Thyroid gland (tissue), 4 donors: ENCODE results near the gene PSRC1. TPM values are rescaled to one million over a fixed set of nuclear protein-coding genes. Genes with fewer than 3 reads are reported as not detected.

Experiments used
- DNase-seq, 2 donors: peaks; one replicate each; pipeline ENCODE4 v3.0.0-alpha.2; 2019
- H3K27ac ChIP-seq, 3 donors: fragments of 200-600 bp; sonication (generic); 1 replicate in 2 of 3; 2 replicates in 1 of 3; pipeline ENCODE4 v1.5.1; 2016 to 2019; ENCODE audit warnings: mild to moderate bottlenecking in 1 of 3, moderate library complexity in 1 of 3
- H3K27me3 ChIP-seq: fragments of 200-600 bp; sonication (generic); one replicate; pipeline ENCODE4 v1.5.1; 2019
- H3K36me3 ChIP-seq, 2 donors: fragments of 200-600 bp; sonication (generic); one replicate each; pipeline ENCODE4 v1.5.1; 2016 to 2019
- H3K4me1 ChIP-seq, 2 donors: fragments of 200-600 bp; sonication (generic); one replicate each; pipeline ENCODE4 v1.5.1; 2017 to 2019
- H3K4me3 ChIP-seq, 3 donors: fragments of 200-600 bp; sonication (generic); replicated peaks in 1 of 3; 1 replicate in 2 of 3; 2 replicates in 1 of 3; pipeline ENCODE4 v1.5.1; 2016; ENCODE audit warnings: mild to moderate bottlenecking in 1 of 3
- H3K9me3 ChIP-seq: fragments of 200-600 bp; sonication (generic); one replicate; pipeline ENCODE4 v1.5.1; 2017
- CTCF ChIP-seq, 6 experiments: fragments of 200-600 bp in 3 of 6; fragments of 450-650 bp in 3 of 6; sonication (generic) in 3 of 6; IDR thresholded peaks; one replicate each; pipeline ENCODE4 v1.5.1; 2016 to 2019; ENCODE audit warnings: antibody characterized with exemption in 6 of 6, mild to moderate bottlenecking in 2 of 6, inconsistent platforms in 1 of 6, moderate library complexity in 1 of 6
- POLR2A ChIP-seq, 2 donors: fragments of 450-650 bp; IDR thresholded peaks; one replicate each; pipeline ENCODE4 v1.6.1; 2017; ENCODE audit warnings: antibody characterized with exemption in 2 of 2, mild to moderate bottlenecking in 2 of 2, moderate library complexity in 1 of 2
- WGBS, 2 donors: methylation state at CpG; one replicate each; pipeline ENCODE4 v1.1.5; 2017; 5-methylcytosine and 5-hydroxymethylcytosine counted together
- intact Hi-C: fragments of 100-400 bp; cut with DNase I; formaldehyde crosslinking; loops from one replicate; pipeline ENCODE4 v1.15.1; 2023
- total RNA-seq, 4 donors: library from RNA; depleted of rRNA; stranded (reverse); fragments of >200 nt; gene quantifications; one replicate each; pipeline ENCODE4 v1.2.3, GENCODE V29; 2016

Gene PSRC1
- total RNA-seq, 4 donors from 2014 or later, result 1.0 to 4.0 (median 2.2) TPM

DNA sequence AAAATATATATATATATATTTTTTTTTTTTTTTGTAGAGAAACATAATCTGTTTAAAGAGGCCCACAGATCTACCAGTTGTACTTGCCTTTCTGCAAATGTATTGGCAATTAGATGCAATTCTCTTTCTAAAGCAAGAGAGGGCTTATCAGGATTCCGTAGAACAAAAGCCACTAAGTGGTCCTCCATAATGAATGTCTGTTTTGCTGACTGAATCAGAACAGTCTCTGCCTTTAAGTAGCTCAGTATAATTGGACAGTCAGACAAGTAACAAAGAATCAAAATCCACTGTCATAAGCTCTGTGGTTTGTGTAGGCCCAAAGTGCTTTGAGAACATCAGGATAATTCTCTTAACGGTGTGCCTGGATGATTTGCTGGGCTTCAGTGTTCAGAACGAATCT is 51.9 kb downstream of the PSRC1 start:
- no peak for DNase-seq
- H3K27ac ChIP-seq, result no peak overlapping the region
- WGBS, 2 donors, result 86 to 90% methylated on average over 3 of the region's 3 CpGs
- intact Hi-C loops, result no loop called here
- H3K4me3 ChIP-seq, result no peak overlapping the region
- no peak for TF ChIP-seq POLR2A (IDR thresholded peaks at IDR 0.05)
- no peak for TF ChIP-seq CTCF (IDR thresholded peaks at IDR 0.05)
- no peaks in the 10 kb centered on the region for H3K27me3 ChIP-seq
- H3K4me1 ChIP-seq, result no peaks in the 10 kb centered on the region
- no peaks in the 10 kb centered on the region for H3K9me3 ChIP-seq
- H3K36me3 ChIP-seq, result peaks cover 67 to 74% of the 10 kb centered on the region in 2 donors

Other genes with a start within 250 kb of the PSRC1 start
- 10 to 100 TPM in 3 of 4 donors, 1 to 10 TPM in 1; 9.4 to 23.2 (median 12.9) TPM for gene WDR47, start 241.0 kb downstream of the PSRC1 start, total RNA-seq
- gene TAF13, start 207.1 kb downstream of the PSRC1 start, total RNA-seq, result 10 to 100 TPM; 25.6 to 47.1 (median 43.9) TPM
- 10 to 100 TPM; 36.5 to 46.5 (median 39.2) TPM for gene TMEM167B, start 192.4 kb downstream of the PSRC1 start, total RNA-seq
- gene ELAPOR1, start 169.0 kb downstream of the PSRC1 start, total RNA-seq, result 10 to 100 TPM in 2 of 4 donors, 1 to 10 TPM in 2; 4.7 to 24.0 (median 12.3) TPM
- 100 to 1,000 TPM; 164 to 264 (median 200) TPM for gene SARS1, start 69.2 kb downstream of the PSRC1 start, total RNA-seq
- gene CELSR2, start 33.6 kb downstream of the PSRC1 start, total RNA-seq, result 10 to 100 TPM; 23.5 to 54.9 (median 47.6) TPM
- gene MYBPHL, start 23.9 kb upstream of the PSRC1 start, total RNA-seq, result not detected
- 100 to 1,000 TPM in 3 of 4 donors, 10 to 100 TPM in 1; 65.7 to 152 (median 137) TPM for gene SORT1, start 114.8 kb upstream of the PSRC1 start, total RNA-seq
- 10 to 100 TPM; 25.1 to 35.7 (median 28.0) TPM for gene PSMA5, start 143.3 kb upstream of the PSRC1 start, total RNA-seq
- gene SYPL2, start 183.4 kb upstream of the PSRC1 start, total RNA-seq, result 10 to 100 TPM in 1 of 4 donors, 1 to 10 TPM in 3; 7.9 to 12.4 (median 9.1) TPM
- gene ATXN7L2, start 200.8 kb upstream of the PSRC1 start, total RNA-seq, result 10 to 100 TPM in 1 of 4 donors, 1 to 10 TPM in 3; 5.8 to 11.7 (median 8.4) TPM
- 10 to 100 TPM in 3 of 4 donors, 1 to 10 TPM in 1; 8.1 to 16.0 (median 12.2) TPM for gene CYB561D1, start 210.9 kb upstream of the PSRC1 start, total RNA-seq
- gene AMIGO1, start 226.6 kb upstream of the PSRC1 start, total RNA-seq, result 10 to 100 TPM; 13.5 to 14.0 (median 13.8) TPM